Ishikawa (cell line): ENCODE results near the gene SAMD9.

ENCODE experiments used
- CEBPB ChIP-seq: IDR thresholded peaks from 2 replicates; pipeline ENCODE4 v1.6.1; 2012
- EP300 ChIP-seq: IDR thresholded peaks from 2 replicates; pipeline ENCODE4 v1.6.1; 2012; ENCODE audit warnings: borderline replicate concordance
- FOXM1 ChIP-seq: IDR thresholded peaks from 2 replicates; pipeline ENCODE4 v1.6.1; 2012; ENCODE audit warnings: low read depth, borderline replicate concordance
- MAX ChIP-seq: IDR thresholded peaks from 2 replicates; pipeline ENCODE4 v1.6.1; 2012
- RAD21 ChIP-seq: IDR thresholded peaks from 2 replicates; pipeline ENCODE4 v1.6.1; 2012; ENCODE audit warnings: low read depth
- REST ChIP-seq: IDR thresholded peaks from 2 replicates; pipeline ENCODE4 v1.6.1; 2012; ENCODE audit warnings: low read depth, mild to moderate bottlenecking
- TAF1 ChIP-seq: IDR thresholded peaks from 2 replicates; pipeline ENCODE4 v1.6.1; 2012; ENCODE audit warnings: low read depth, mild to moderate bottlenecking
- TCF12 ChIP-seq: IDR thresholded peaks from 2 replicates; pipeline ENCODE4 v1.6.1; 2012; ENCODE audit warnings: low read depth
- YY1 ChIP-seq: IDR thresholded peaks from 2 replicates; pipeline ENCODE4 v1.6.1; 2012; ENCODE audit warnings: low read depth
- ZBTB7A ChIP-seq: IDR thresholded peaks from 2 replicates; pipeline ENCODE4 v1.6.1; 2012; ENCODE audit warnings: low read depth

- TF ChIP-seq TCF12 (no peak), REST (no peak), CEBPB (no peak), YY1 (no peak), EP300 (no peak), TAF1 (no peak), RAD21 (no peak), FOXM1 (no peak), MAX (no peak), ZBTB7A (no peak)
These were observed 64.4 kb downstream of the SAMD9 start for GRCh38 chr7:93053209-93053948.
